Upper lobe of left lung (tissue), 6 donors: ENCODE results near the gene MAP1LC3A. TPM values are rescaled to one million over a fixed set of nuclear protein-coding genes. Genes with fewer than 3 reads are reported as not detected.

ENCODE experiments used
- ATAC-seq, 2 donors: fragments of 200-7000 bp; cut with Tn5 transposase; one replicate each; pipeline ENCODE4 v1.9.1; 2022; ENCODE audit warnings: mild to moderate bottlenecking in 2 of 2, moderate library complexity in 2 of 2; ENCODE audit not compliant: low FRiP score in 2 of 2
- DNase-seq, 2 donors: peaks; one replicate each; pipeline ENCODE4 v3.0.0-alpha.2; 2019 to 2020
- H3K27ac ChIP-seq, 4 donors: fragments of 200-600 bp; sonication (generic); one replicate each; pipeline ENCODE4 v1.5.1; 2016 to 2019
- H3K27me3 ChIP-seq, 4 donors: fragments of 200-600 bp; sonication (generic); one replicate each; pipeline ENCODE4 v1.5.1; 2017 to 2019
- H3K36me3 ChIP-seq, 4 donors: fragments of 200-600 bp; sonication (generic); one replicate each; pipeline ENCODE4 v1.5.1; 2016 to 2019
- H3K4me1 ChIP-seq, 4 donors: fragments of 200-600 bp; sonication (generic); one replicate each; pipeline ENCODE4 v1.5.1; 2018 to 2019
- H3K4me3 ChIP-seq, 4 donors: fragments of 200-600 bp; sonication (generic); one replicate each; pipeline ENCODE4 v1.5.1; 2017 to 2019; ENCODE audit warnings: mild to moderate bottlenecking in 2 of 4, moderate library complexity in 1 of 4
- H3K9me3 ChIP-seq, 4 donors: fragments of 200-600 bp; sonication (generic); one replicate each; pipeline ENCODE4 v1.5.1; 2018 to 2019
- EP300 ChIP-seq, 4 donors: sonication (generic); formaldehyde crosslinking; IDR thresholded peaks; one replicate each; pipeline ENCODE4 v1.5.1; 2017; ENCODE audit warnings: antibody characterized with exemption in 4 of 4, control low read depth in 2 of 4
- POLR2A ChIP-seq, 4 donors: fragments of 450-650 bp; IDR thresholded peaks; one replicate each; pipeline ENCODE4 v1.5.1; 2016 to 2017; ENCODE audit warnings: antibody characterized with exemption in 4 of 4, mild to moderate bottlenecking in 2 of 4
- POLR2AphosphoS5 ChIP-seq, 2 donors: sonication (generic); formaldehyde crosslinking; IDR thresholded peaks; one replicate each; pipeline ENCODE4 v1.5.1; 2017; ENCODE audit warnings: antibody characterized with exemption in 2 of 2
- WGBS, 2 donors: methylation state at CpG; one replicate each; pipeline ENCODE4 v1.1.5; 2017 to 2018; 5-methylcytosine and 5-hydroxymethylcytosine counted together
- total RNA-seq, 6 donors: library from RNA; depleted of rRNA in 4 of 6; stranded (reverse); fragments of >200 nt in 4 of 6; gene quantifications; one replicate each; pipeline versions ENCODE4 v1.1.0 to v1.2.1, GENCODE V29; 2016 to 2021
- TF ChIP-seq, protein P1 (sequence below), 6 experiments: fragments of 450-650 bp in 4 of 6; fragments of 200-600 bp in 2 of 6; sonication (generic) in 2 of 6; IDR thresholded peaks; one replicate each; pipeline ENCODE4 v1.5.1; 2016 to 2019; ENCODE audit warnings: antibody characterized with exemption in 6 of 6
- donor health status: DM: no; HTN: no; CAD: no; lungs with moderate emphysema.
- donor health status: DM: no; HTN: yes; CAD: no; lungs with severe emphysema.

The MAP1LC3A gene
- total RNA-seq, 6 donors from 2014 or later = 41.9 to 148 (median 71.8) TPM

DNA sequence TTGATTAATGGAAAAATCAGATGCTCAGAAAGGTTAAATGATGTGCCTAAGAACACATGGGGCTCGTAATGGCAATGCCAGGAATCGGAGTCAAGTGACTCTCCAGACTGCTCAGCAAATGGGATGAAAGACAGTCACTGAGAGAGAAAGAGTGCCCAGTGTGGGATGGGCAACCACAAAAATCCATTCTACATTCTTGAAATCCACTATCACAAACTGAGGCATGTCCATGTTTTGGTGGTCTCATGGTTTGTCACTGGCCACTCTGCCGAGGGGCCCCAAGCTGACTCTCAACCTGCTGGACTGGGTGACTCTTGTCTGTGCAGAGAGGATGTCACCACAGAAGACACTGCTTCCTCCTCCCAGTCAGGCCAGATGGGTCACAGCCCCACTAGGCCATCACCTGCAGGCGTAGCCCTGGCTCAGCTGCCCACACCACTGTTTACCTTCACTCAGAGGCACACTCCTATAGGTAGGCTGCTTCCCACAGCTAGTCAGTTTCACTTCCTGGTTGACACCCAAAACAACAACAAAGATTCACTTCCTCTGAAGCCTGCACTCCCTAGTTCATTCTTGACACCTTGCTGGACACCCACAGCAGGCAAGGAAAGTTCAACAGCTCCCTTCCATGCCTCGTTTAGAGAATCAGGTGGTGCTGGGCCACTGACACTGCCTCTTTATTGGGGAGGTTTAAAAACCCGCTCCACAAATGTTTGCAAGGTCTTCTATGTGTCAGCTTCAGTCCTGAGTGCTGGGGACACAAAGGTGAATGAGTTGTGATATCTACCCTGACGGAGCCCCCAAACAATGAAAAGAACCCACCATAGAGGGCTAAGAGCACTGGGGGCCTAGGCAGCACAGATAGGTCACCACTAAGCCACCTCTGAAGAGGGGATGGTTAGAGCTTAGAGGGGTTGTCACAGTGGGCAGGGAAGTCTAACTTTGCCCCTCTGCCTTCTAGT lies 21.7 kb downstream of the MAP1LC3A start:
- Histone ChIP-seq H3K36me3 (peaks cover 0 to 25% (median 0%) of the 10 kb centered on the region in 4 donors), H3K9me3 (no peaks in the 10 kb centered on the region), H3K4me3 (no peak overlapping the region), H3K4me1 (peaks cover 0 to 21% (median 10%) of the 10 kb centered on the region in 4 donors), H3K27ac (peak overlapping the region in 3 of 4 donors; percentile 19 to 48 (median 36)), H3K27me3 (no peaks in the 10 kb centered on the region)
- 91% methylated on average over 7 of the region's 7 CpGs for WGBS, 2 donors
- DNase-seq = no peak
- ATAC-seq = peak in 1 of 2 donors; percentile 52
- TF ChIP-seq EP300 (IDR thresholded peaks at IDR 0.05) = no peak
- TF ChIP-seq, protein P1, sequence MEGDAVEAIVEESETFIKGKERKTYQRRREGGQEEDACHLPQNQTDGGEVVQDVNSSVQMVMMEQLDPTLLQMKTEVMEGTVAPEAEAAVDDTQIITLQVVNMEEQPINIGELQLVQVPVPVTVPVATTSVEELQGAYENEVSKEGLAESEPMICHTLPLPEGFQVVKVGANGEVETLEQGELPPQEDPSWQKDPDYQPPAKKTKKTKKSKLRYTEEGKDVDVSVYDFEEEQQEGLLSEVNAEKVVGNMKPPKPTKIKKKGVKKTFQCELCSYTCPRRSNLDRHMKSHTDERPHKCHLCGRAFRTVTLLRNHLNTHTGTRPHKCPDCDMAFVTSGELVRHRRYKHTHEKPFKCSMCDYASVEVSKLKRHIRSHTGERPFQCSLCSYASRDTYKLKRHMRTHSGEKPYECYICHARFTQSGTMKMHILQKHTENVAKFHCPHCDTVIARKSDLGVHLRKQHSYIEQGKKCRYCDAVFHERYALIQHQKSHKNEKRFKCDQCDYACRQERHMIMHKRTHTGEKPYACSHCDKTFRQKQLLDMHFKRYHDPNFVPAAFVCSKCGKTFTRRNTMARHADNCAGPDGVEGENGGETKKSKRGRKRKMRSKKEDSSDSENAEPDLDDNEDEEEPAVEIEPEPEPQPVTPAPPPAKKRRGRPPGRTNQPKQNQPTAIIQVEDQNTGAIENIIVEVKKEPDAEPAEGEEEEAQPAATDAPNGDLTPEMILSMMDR (IDR thresholded peaks at IDR 0.05) = no peak
- TF ChIP-seq POLR2AphosphoS5 (IDR thresholded peaks at IDR 0.05) = no peak
- no peak for TF ChIP-seq POLR2A (IDR thresholded peaks at IDR 0.05)

DNA sequence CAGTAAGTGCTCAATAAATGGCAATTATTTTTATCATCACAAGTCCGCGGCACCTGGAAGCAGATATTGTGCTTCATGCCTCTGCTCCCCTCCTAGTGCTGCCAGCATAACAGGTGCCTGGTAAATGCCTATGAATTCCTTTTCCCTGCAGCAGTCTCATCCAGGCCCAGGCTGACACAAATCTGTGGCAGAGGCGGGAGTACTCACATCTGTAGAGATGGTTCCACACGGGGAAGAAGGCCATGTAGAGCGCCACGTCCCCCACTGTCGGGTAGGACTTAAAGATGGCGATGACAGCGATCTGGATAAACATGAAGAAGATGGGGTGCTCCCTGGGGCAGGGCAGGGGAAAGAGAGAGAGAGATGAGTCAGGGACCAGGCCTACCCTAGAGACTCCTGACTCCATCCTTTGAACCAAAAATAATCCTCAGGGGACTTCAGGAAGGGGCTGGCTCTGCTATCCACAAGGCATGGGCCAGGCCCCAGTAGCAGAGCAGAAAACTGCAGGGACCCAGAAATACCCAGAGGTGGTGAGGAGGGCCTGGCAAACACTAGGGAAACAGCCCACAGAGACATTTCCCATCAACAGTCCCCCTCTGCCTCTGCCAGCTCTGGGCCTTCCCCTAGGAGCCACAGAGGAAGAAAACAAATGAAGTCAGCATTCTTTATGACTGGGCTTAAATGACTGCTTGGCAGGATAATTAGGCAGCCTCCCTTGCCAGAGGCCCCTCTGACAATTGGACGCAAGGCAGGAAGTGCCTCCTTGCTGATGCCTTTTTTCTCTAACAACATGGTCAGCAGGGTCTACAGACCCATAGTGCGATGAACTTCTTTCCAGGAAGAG lies 23.0 kb downstream of the MAP1LC3A start:
- no peak for DNase-seq
- H3K36me3 ChIP-seq = peaks cover 0 to 27% (median 0%) of the 10 kb centered on the region in 4 donors
- peak in 1 of 2 donors; percentile 13 for ATAC-seq

DNA sequence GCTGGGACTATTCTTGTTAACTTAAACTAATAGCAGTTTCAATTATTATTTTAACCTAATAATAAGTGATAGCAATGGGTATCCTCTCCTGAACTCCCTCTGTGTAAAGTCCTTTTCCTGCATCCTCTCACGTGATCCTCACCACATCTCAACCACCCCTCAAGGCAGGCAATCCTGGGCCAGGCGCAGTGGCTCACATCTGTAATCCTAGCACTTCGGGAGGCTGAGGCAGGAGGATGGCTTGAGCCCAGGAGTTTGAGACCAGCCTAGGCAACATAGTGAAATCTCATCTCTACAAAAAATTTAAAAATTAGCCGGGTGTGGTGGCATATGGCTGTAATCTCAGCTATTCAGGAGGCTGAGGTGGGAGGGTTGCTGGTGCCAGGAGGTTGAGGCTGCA lies 23.7 kb downstream of the MAP1LC3A start:
- H3K27ac ChIP-seq = peak overlapping the region in 2 of 4 donors; percentile 62 to 73
- ATAC-seq (no peak), DNase-seq (no peak)
- no peaks in the 10 kb centered on the region for H3K9me3 ChIP-seq
- H3K4me3 ChIP-seq = no peak overlapping the region
- H3K4me1 ChIP-seq = peaks cover 0 to 21% (median 10%) of the 10 kb centered on the region in 4 donors
- H3K27me3 ChIP-seq = no peaks in the 10 kb centered on the region
- no peak for TF ChIP-seq POLR2AphosphoS5 (IDR thresholded peaks at IDR 0.05)
- WGBS, 2 donors = 81 to 82% methylated on average over 4 of the region's 4 CpGs
- H3K36me3 ChIP-seq = peaks cover 0 to 32% (median 0%) of the 10 kb centered on the region in 4 donors

More for the DNA sequence above, 23.0 kb downstream of the MAP1LC3A start:
- Histone ChIP-seq H3K27me3 (no peaks in the 10 kb centered on the region), H3K9me3 (no peaks in the 10 kb centered on the region), H3K4me3 (no peak overlapping the region), H3K4me1 (peaks cover 0 to 21% (median 10%) of the 10 kb centered on the region in 4 donors), H3K27ac (peak overlapping the region in 3 of 4 donors; percentile 37 to 73 (median 62))
- 85 to 86% methylated on average over 9 to 11 of the region's 11 CpGs for WGBS, 2 donors
- no peak for TF ChIP-seq POLR2AphosphoS5 (IDR thresholded peaks at IDR 0.05)
- TF ChIP-seq POLR2A (IDR thresholded peaks at IDR 0.05) = no peak
- TF ChIP-seq EP300 (IDR thresholded peaks at IDR 0.05) = no peak
- TF ChIP-seq, protein P1 (IDR thresholded peaks at IDR 0.05) = no peak

DNA sequence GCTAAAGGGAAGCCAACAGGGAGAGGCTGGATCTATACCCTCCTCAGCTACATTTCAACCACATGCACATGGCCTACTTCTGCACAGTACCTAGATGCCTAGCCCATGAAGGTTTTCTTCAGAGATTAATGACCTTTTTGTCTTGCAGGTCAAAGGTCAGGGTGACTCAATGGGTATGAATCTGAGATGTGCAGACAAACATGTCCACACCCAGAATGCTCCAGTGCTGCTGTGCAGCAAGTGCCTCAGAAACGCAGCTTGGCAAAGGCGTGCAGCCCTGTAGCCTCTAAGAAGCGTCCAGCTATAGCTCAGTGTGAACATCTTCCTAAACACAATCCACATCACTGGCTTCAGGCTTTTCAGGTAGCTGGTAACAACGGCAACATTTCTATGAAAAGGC lies 24.4 kb downstream of the MAP1LC3A start:
- H3K36me3 ChIP-seq = peaks cover 0 to 36% (median 0%) of the 10 kb centered on the region in 4 donors
- ATAC-seq = no peak
- H3K27ac ChIP-seq = no peak overlapping the region
- peaks cover 0 to 18% (median 10%) of the 10 kb centered on the region in 4 donors for H3K4me1 ChIP-seq
- H3K4me3 ChIP-seq = no peak overlapping the region
- H3K27me3 ChIP-seq = no peaks in the 10 kb centered on the region
- 93 to 94% methylated on average over 4 of the region's 4 CpGs for WGBS, 2 donors
- no peak for TF ChIP-seq POLR2AphosphoS5 (IDR thresholded peaks at IDR 0.05)
- TF ChIP-seq, protein P1 (IDR thresholded peaks at IDR 0.05) = no peak
- no peak for TF ChIP-seq POLR2A (IDR thresholded peaks at IDR 0.05)
- TF ChIP-seq EP300 (IDR thresholded peaks at IDR 0.05) = no peak
- H3K9me3 ChIP-seq = no peaks in the 10 kb centered on the region
- no peak for DNase-seq

DNA sequence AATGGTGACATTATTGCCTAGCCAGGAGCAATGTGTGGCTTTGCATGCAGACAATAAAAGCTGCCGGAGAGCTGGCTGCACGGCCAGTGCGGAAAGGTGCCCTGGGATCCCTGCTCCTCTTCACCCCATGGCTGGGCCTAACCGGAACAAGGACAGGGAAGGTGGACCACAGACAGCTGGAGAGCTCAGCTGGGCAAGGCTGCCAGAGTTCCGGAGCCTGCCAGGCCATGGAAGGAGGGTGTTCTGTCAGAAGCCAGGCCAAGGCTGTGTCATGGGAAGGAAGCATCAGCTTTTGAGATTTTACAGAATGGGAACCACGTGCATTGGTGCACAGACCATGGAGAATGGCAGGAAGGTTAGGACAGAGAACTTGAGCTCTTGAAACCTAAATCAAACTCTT lies 25.0 kb downstream of the MAP1LC3A start:
- peaks cover 0 to 42% (median 0%) of the 10 kb centered on the region in 4 donors for H3K36me3 ChIP-seq
- TF ChIP-seq, protein P1 (IDR thresholded peaks at IDR 0.05) = no peak
- TF ChIP-seq POLR2AphosphoS5 (IDR thresholded peaks at IDR 0.05) (no peak), POLR2A (IDR thresholded peaks at IDR 0.05) (no peak), EP300 (IDR thresholded peaks at IDR 0.05) (no peak)
- H3K9me3 ChIP-seq = no peaks in the 10 kb centered on the region
- WGBS, 2 donors = 79 to 85% methylated on average over 3 to 6 of the region's 6 CpGs
- no peak for DNase-seq
- H3K27me3 ChIP-seq = no peaks in the 10 kb centered on the region
- ATAC-seq = no peak
- no peak overlapping the region for H3K4me3 ChIP-seq
- H3K27ac ChIP-seq = no peak overlapping the region
- H3K4me1 ChIP-seq = peaks cover 0 to 14% (median 9%) of the 10 kb centered on the region in 4 donors
